Right atrium auricular region (tissue), 2 donors: Measurements from ENCODE around the gene POLR2L. TPM values are rescaled to one million over a fixed set of nuclear protein-coding genes. Genes with fewer than 3 reads are reported as not detected.

Experiments used
- DNase-seq: peaks from one replicate; pipeline ENCODE4 v3.0.0-alpha.2; 2019; ENCODE audit warnings: low spot score
- H3K27ac ChIP-seq, 2 donors: fragments of 200-600 bp; sonication (generic); 1 replicate in 1 of 2; 2 replicates in 1 of 2; pipeline ENCODE4 v1.5.1; 2016 to 2019
- H3K27me3 ChIP-seq, 2 donors: fragments of 200-600 bp; sonication (generic); one replicate each; pipeline versions ENCODE4 v1.5.1 to v1.6.0; 2017 to 2019
- H3K36me3 ChIP-seq: fragments of 200-600 bp; sonication (generic); one replicate; pipeline ENCODE4 v1.5.1; 2016
- H3K4me1 ChIP-seq, 2 donors: fragments of 200-600 bp; sonication (generic); one replicate each; pipeline versions ENCODE4 v1.5.1 to v1.6.0; 2017 to 2019
- H3K4me3 ChIP-seq, 2 donors: fragments of 200-600 bp; sonication (generic); 1 replicate in 1 of 2; 2 replicates in 1 of 2; pipeline ENCODE4 v1.5.1; 2017 to 2019; ENCODE audit warnings: mild to moderate bottlenecking in 1 of 2, moderate library complexity in 1 of 2
- H3K9me3 ChIP-seq, 2 donors: fragments of 200-600 bp; sonication (generic); one replicate each; pipeline ENCODE4 v1.5.1; 2019
- CTCF ChIP-seq, 2 donors: fragments of 200-600 bp; sonication (generic); IDR thresholded peaks; one replicate each; pipeline ENCODE4 v1.5.1; 2019; ENCODE audit warnings: antibody characterized with exemption in 2 of 2
- total RNA-seq, 2 donors: library from RNA; depleted of rRNA; stranded (reverse); fragments of >200 nt; gene quantifications; one replicate each; pipeline ENCODE4 v1.1.0, GENCODE V29; 2016

POLR2L gene
- total RNA-seq, 2 donors from 2014 or later: 54.5 to 132 TPM

- Histone ChIP-seq H3K9me3 (no peaks in the 10 kb centered on the region), H3K27ac (no peak overlapping the region)
- no peak for TF ChIP-seq CTCF (IDR thresholded peaks at IDR 0.05)
Measured at GRCh38 chr11:813456-814096, 28.8 kb downstream of the POLR2L start.

GRCh38 chr11:813072-813455 is 29.3 kb downstream of the POLR2L start:
- Histone ChIP-seq H3K36me3 (peaks cover 30% of the 10 kb centered on the region), H3K27ac (no peak overlapping the region), H3K9me3 (no peaks in the 10 kb centered on the region), H3K27me3 (no peaks in the 10 kb centered on the region), H3K4me3 (no peak overlapping the region), H3K4me1 (peaks cover 0 to 29% of the 10 kb centered on the region in 2 donors)
- TF ChIP-seq CTCF (IDR thresholded peaks at IDR 0.05): no peak
- DNase-seq: no peak

More at GRCh38 chr11:813456-814096, 28.8 kb downstream of the POLR2L start:
- H3K36me3 ChIP-seq: peaks cover 30% of the 10 kb centered on the region
- H3K4me3 ChIP-seq: no peak overlapping the region
- H3K27me3 ChIP-seq: no peaks in the 10 kb centered on the region
- peaks cover 0 to 27% of the 10 kb centered on the region in 2 donors for H3K4me1 ChIP-seq
- DNase-seq: no peak

GRCh38 chr11:812390-812789 is 29.9 kb downstream of the POLR2L start:
- TF ChIP-seq CTCF (IDR thresholded peaks at IDR 0.05): no peak
- no peak for DNase-seq
- H3K36me3 ChIP-seq: peaks cover 30% of the 10 kb centered on the region
- no peak overlapping the region for H3K27ac ChIP-seq
- no peak overlapping the region for H3K4me3 ChIP-seq
- H3K9me3 ChIP-seq: no peaks in the 10 kb centered on the region
- H3K27me3 ChIP-seq: no peaks in the 10 kb centered on the region
- peaks cover 0 to 32% of the 10 kb centered on the region in 2 donors for H3K4me1 ChIP-seq

GRCh38 chr11:811446-812245 is 30.7 kb downstream of the POLR2L start:
- H3K4me1 ChIP-seq: peaks cover 0 to 32% of the 10 kb centered on the region in 2 donors
- no peak overlapping the region for H3K27ac ChIP-seq
- peaks cover 30% of the 10 kb centered on the region for H3K36me3 ChIP-seq
- no peak overlapping the region for H3K4me3 ChIP-seq
- no peak for TF ChIP-seq CTCF (IDR thresholded peaks at IDR 0.05)
- H3K9me3 ChIP-seq: no peaks in the 10 kb centered on the region
- H3K27me3 ChIP-seq: no peaks in the 10 kb centered on the region
- no peak for DNase-seq

- Histone ChIP-seq H3K27ac (peak overlapping the region; percentile 97 to 99), H3K4me3 (peak overlapping the region; percentile 93 to 99), H3K36me3 (peaks cover 30% of the 10 kb centered on the region), H3K4me1 (peaks cover 0 to 39% of the 10 kb centered on the region in 2 donors), H3K9me3 (no peaks in the 10 kb centered on the region), H3K27me3 (no peaks in the 10 kb centered on the region)
- DNase-seq: no peak
- no peak for TF ChIP-seq CTCF (IDR thresholded peaks at IDR 0.05)
Measured at GRCh38 chr11:810040-810567, 32.2 kb downstream of the POLR2L start.
